Measurements from ENCODE around the gene MPEG1. TPM values are rescaled to one million over a fixed set of nuclear protein-coding genes. Genes with fewer than 3 reads are reported as not detected.

MPEG1 gene
- polyA plus RNA-seq, 1 donor, result 9.1 TPM

GRCh38 chr11:59171508-59172322 is 41.0 kb downstream of the MPEG1 start, which contains the start of gene DTX4:
Gene DTX4 (plus strand): TSS chr11:59172132. CDS start chr11:59172596, 464 bp downstream.
- peak; percentile 74 for DNase-seq (ENCODE audit: low read depth)

- DNase-seq (ENCODE audit: low read depth), result no peak
These were observed 48.7 kb downstream of the MPEG1 start for GRCh38 chr11:59164028-59164427.

Other genes starting within 250 kb of the MPEG1 start
- gene GLYATL1B, start 126.6 kb downstream of the MPEG1 start, polyA plus RNA-seq (ENCODE audit: insufficient read length), result not detected
- gene FAM111B, start 105.7 kb downstream of the MPEG1 start, polyA plus RNA-seq (ENCODE audit: insufficient read length), result 5.6 TPM
- gene FAM111A, start 70.1 kb downstream of the MPEG1 start, polyA plus RNA-seq (ENCODE audit: insufficient read length), result 23.5 TPM
- 18.2 TPM for gene DTX4, start 40.8 kb downstream of the MPEG1 start, polyA plus RNA-seq (ENCODE audit: insufficient read length)
- not detected for gene OR5AN1, start 146.0 kb upstream of the MPEG1 start, polyA plus RNA-seq (ENCODE audit: insufficient read length)
- 0.03 TPM for gene OR5A2, start 213.5 kb upstream of the MPEG1 start, polyA plus RNA-seq (ENCODE audit: insufficient read length)
- gene OR5A1, start 223.5 kb upstream of the MPEG1 start, polyA plus RNA-seq (ENCODE audit: insufficient read length), result not detected
- gene OR4D6, start 244.0 kb upstream of the MPEG1 start, polyA plus RNA-seq (ENCODE audit: insufficient read length), result not detected